Spinal cord (tissue), 10 donors: Measurements from ENCODE around the gene PRRC2A. TPM values are rescaled to one million over a fixed set of nuclear protein-coding genes. Genes with fewer than 3 reads are reported as not detected.

Experiments used
- DNase-seq, 6 donors: peaks; one replicate each; pipeline versions ENCODE4 v3.0.0 to v3.0.0-alpha.2; 2013 to 2015; ENCODE audit warnings: low spot score in 6 of 6, low read depth in 4 of 6
- H3K27ac ChIP-seq: one replicate; pipeline ENCODE4 v1.5.1; 2013; ENCODE audit warnings: low read depth, low read length, control low read depth
- H3K27me3 ChIP-seq: one replicate; pipeline ENCODE4 v1.6.1; 2013; ENCODE audit warnings: low read length; ENCODE audit not compliant: control insufficient read depth, insufficient read depth
- H3K36me3 ChIP-seq: one replicate; pipeline ENCODE4 v1.6.1; 2013; ENCODE audit warnings: low read length; ENCODE audit not compliant: control insufficient read depth, insufficient read depth
- H3K4me1 ChIP-seq: one replicate; pipeline ENCODE4 v1.6.1; 2013; ENCODE audit warnings: low read length; ENCODE audit not compliant: control insufficient read depth, insufficient read depth
- H3K4me3 ChIP-seq: one replicate; pipeline ENCODE4 v1.5.1; 2013; ENCODE audit warnings: low read depth, low read length, control low read depth
- H3K9me3 ChIP-seq: one replicate; pipeline ENCODE4 v1.6.1; 2013; ENCODE audit warnings: low read length; ENCODE audit not compliant: control insufficient read depth, insufficient read depth
- WGBS: methylation state at CpG from one replicate; pipeline ENCODE4 v1.1.5; 2013; ENCODE audit warnings: missing lambda C conversion rate; ENCODE audit not compliant: insufficient coverage; 5-methylcytosine and 5-hydroxymethylcytosine counted together
- polyA plus RNA-seq, 2 donors: library from polyadenylated mRNA; unstranded; fragments of 120-200 nt; gene quantifications; one replicate each; pipeline ENCODE4 v1.2.1, GENCODE V29; 2013; ENCODE audit not compliant: insufficient read length in 2 of 2
- total RNA-seq, 2 donors: library from RNA; depleted of rRNA in 1 of 2; stranded (reverse); fragments of 120-200 nt in 1 of 2; fragments of >200 nt in 1 of 2; gene quantifications; one replicate each; pipeline versions ENCODE4 v1.2.3 to v1.2.4, GENCODE V29; 2013 to 2014
- donor health status: healthy.

The PRRC2A gene
- total and polyA plus RNA-seq, 4 donors = 48.7 to 250 (median 160) TPM

GRCh38 chr6:31642798-31643570 is 22.5 kb downstream of the PRRC2A start:
- whole genome bisulfite sequencing = 100% methylated on average over 2 of the region's 6 CpGs
- Histone ChIP-seq H3K27ac (no peak overlapping the region), H3K9me3 (no peaks in the 10 kb centered on the region), H3K36me3 (peaks cover 90% of the 10 kb centered on the region), H3K27me3 (no peaks in the 10 kb centered on the region), H3K4me3 (no peak overlapping the region), H3K4me1 (no peaks in the 10 kb centered on the region)
- DNase-seq = no peak

- peaks cover 92% of the 10 kb centered on the region for H3K36me3 ChIP-seq
These were observed 23.4 kb downstream of the PRRC2A start for GRCh38 chr6:31643818-31644454.

GRCh38 chr6:31645325-31645724 is 24.8 kb downstream of the PRRC2A start:
- Histone ChIP-seq H3K4me3 (no peak overlapping the region), H3K9me3 (no peaks in the 10 kb centered on the region), H3K4me1 (no peaks in the 10 kb centered on the region), H3K27me3 (no peaks in the 10 kb centered on the region), H3K27ac (no peak overlapping the region), H3K36me3 (peaks cover 86% of the 10 kb centered on the region)
- DNase-seq = no peak
- WGBS = 98% methylated on average over 8 of the region's 9 CpGs

More at GRCh38 chr6:31643818-31644454, 23.4 kb downstream of the PRRC2A start:
- Histone ChIP-seq H3K27me3 (no peaks in the 10 kb centered on the region), H3K4me1 (no peaks in the 10 kb centered on the region), H3K4me3 (no peak overlapping the region), H3K27ac (no peak overlapping the region), H3K9me3 (no peaks in the 10 kb centered on the region)
- no peak for DNase-seq
- 83% methylated on average over 10 of the region's 17 CpGs for WGBS

GRCh38 chr6:31651602-31652191 is 31.2 kb downstream of the PRRC2A start:
- 5% methylated on average over 25 of the region's 29 CpGs for WGBS
- DNase-seq = no peak

DNA sequence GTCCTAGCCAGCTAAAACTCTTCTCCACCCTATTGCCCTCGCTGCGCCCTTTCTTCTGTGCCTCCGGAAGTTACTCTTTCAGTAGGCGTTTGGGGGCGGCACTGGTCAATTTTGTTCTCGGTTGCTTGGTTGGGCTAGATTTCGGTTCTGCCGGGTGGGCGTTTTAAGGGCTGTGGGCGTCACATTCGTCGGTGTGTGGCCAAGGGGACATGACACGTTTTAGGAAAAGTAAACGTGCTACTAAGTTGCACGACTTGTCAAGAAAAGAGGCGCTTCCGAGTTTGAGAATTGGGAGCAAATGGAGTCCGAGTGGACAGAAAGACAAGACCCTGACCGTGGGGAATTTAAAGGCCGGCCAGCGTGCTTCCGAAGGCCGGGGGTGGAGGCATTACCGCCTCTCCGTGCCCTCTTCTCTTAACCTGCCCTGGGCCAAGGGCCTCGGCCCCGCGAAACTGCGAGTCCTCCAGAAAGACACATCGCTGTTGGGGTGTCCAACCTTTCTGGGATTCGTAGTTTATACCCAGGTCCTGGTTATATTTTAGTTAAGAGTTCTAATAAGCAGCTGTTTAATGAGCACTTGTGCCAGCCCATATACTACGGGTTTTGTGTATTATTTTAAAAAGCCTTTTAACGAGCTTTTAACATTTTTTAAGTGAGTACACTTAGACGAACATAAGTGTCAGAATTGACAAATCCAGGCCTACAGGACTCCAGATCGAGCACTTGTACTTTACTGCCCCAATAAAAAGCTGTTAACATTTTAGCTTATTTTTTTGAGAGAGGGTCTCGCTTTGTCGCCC is 32.6 kb downstream of the PRRC2A start:
- no peak for DNase-seq
- H3K9me3 ChIP-seq = no peaks in the 10 kb centered on the region
- 1% methylated on average over 20 of the region's 37 CpGs for WGBS
- H3K4me1 ChIP-seq = peaks cover 19% of the 10 kb centered on the region
- peak overlapping the region; percentile 99 for H3K27ac ChIP-seq
- H3K36me3 ChIP-seq = peaks cover 24% of the 10 kb centered on the region
- peak overlapping the region; percentile 98 for H3K4me3 ChIP-seq
- no peaks in the 10 kb centered on the region for H3K27me3 ChIP-seq

More at GRCh38 chr6:31651602-31652191, 31.2 kb downstream of the PRRC2A start:
- H3K27ac ChIP-seq = peak overlapping the region; percentile 99
- peaks cover 29% of the 10 kb centered on the region for H3K36me3 ChIP-seq
- peak overlapping the region; percentile 98 for H3K4me3 ChIP-seq
- no peaks in the 10 kb centered on the region for H3K9me3 ChIP-seq
- H3K27me3 ChIP-seq = no peaks in the 10 kb centered on the region
- H3K4me1 ChIP-seq = peaks cover 18% of the 10 kb centered on the region

DNA sequence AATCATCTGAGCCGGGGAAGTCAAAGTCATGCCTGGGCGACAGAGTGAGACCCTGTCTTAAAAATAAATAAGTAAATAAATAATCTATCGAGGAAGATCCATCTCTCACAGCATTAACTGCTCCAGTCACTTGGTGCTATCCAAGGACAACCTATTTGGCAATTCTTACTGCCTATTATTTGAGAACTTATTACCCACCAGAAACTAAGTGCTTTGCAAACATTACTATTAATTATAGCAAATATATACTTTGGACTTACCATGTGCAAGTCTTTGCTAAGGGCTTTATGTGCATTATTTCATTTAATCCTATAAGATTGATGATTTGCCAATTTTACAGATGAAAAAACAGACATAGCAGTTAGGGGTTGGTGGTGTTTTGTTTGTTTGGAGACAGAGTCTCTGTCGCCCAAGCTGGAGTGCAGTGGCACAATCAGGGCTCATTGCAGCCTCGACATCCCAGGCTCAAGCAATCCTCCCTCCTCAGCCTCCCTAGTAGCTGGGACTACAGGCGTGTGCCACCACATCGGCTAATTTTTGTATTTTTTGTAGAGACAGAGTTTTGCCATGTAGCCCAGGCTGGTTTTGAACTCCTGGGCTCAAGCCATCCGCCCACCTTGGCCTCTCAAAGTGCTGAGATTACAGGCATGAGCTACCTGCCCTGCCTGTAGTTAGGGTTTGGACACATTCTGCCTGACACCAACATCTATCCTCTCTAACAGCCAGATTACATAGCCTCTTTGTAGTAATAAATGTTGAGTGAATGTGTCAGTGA is 34.2 kb downstream of the PRRC2A start:
- Histone ChIP-seq H3K4me3 (no peak overlapping the region), H3K4me1 (peaks cover 34% of the 10 kb centered on the region), H3K36me3 (peaks cover 25% of the 10 kb centered on the region), H3K27ac (no peak overlapping the region), H3K27me3 (no peaks in the 10 kb centered on the region), H3K9me3 (no peaks in the 10 kb centered on the region)
- no peak for DNase-seq
- WGBS = 100% methylated on average over 1 of the region's 8 CpGs

- peaks cover 40% of the 10 kb centered on the region for H3K4me1 ChIP-seq
- H3K27me3 ChIP-seq = no peaks in the 10 kb centered on the region
- no peak for DNase-seq
- no peak within 1 kb of the TSS for H3K4me3 ChIP-seq
- no peak within 1 kb of the TSS for H3K27ac ChIP-seq
- 100% methylated on average over 4 of the region's 8 CpGs for WGBS
- no peaks in the 10 kb centered on the region for H3K9me3 ChIP-seq
- H3K36me3 ChIP-seq = peaks cover 25% of the 10 kb centered on the region
These were observed 35.1 kb downstream of the PRRC2A start, which contains the start of gene APOM for GRCh38 chr6:31655349-31656237. APOM (plus strand) TSS chr6:31655894; CDS start chr6:31655967, 73 bp downstream.

GRCh38 chr6:31657406-31658157 is 37.1 kb downstream of the PRRC2A start:
- Histone ChIP-seq H3K4me3 (no peak overlapping the region), H3K9me3 (no peaks in the 10 kb centered on the region), H3K27ac (no peak overlapping the region), H3K27me3 (no peaks in the 10 kb centered on the region), H3K4me1 (peaks cover 43% of the 10 kb centered on the region), H3K36me3 (peaks cover 38% of the 10 kb centered on the region)
- 93% methylated on average over 2 of the region's 6 CpGs for WGBS
- no peak for DNase-seq
